Right atrium auricular region (tissue), 2 donors: Measurements from ENCODE around the gene ZNHIT3. TPM values are rescaled to one million over a fixed set of nuclear protein-coding genes. Genes with fewer than 3 reads are reported as not detected.

Source experiments
- DNase-seq: peaks from one replicate; pipeline ENCODE4 v3.0.0-alpha.2; 2019; ENCODE audit warnings: low spot score
- H3K27ac ChIP-seq, 2 donors: fragments of 200-600 bp; sonication (generic); 1 replicate in 1 of 2; 2 replicates in 1 of 2; pipeline ENCODE4 v1.5.1; 2016 to 2019
- H3K27me3 ChIP-seq, 2 donors: fragments of 200-600 bp; sonication (generic); one replicate each; pipeline versions ENCODE4 v1.5.1 to v1.6.0; 2017 to 2019
- H3K36me3 ChIP-seq: fragments of 200-600 bp; sonication (generic); one replicate; pipeline ENCODE4 v1.5.1; 2016
- H3K4me1 ChIP-seq, 2 donors: fragments of 200-600 bp; sonication (generic); one replicate each; pipeline versions ENCODE4 v1.5.1 to v1.6.0; 2017 to 2019
- H3K4me3 ChIP-seq, 2 donors: fragments of 200-600 bp; sonication (generic); 1 replicate in 1 of 2; 2 replicates in 1 of 2; pipeline ENCODE4 v1.5.1; 2017 to 2019; ENCODE audit warnings: mild to moderate bottlenecking in 1 of 2, moderate library complexity in 1 of 2
- H3K9me3 ChIP-seq, 2 donors: fragments of 200-600 bp; sonication (generic); one replicate each; pipeline ENCODE4 v1.5.1; 2019
- total RNA-seq, 2 donors: library from RNA; depleted of rRNA; stranded (reverse); fragments of >200 nt; gene quantifications; one replicate each; pipeline ENCODE4 v1.1.0, GENCODE V29; 2016
- TF ChIP-seq, protein P1 (sequence below), 2 donors: fragments of 200-600 bp; sonication (generic); IDR thresholded peaks; one replicate each; pipeline ENCODE4 v1.5.1; 2019; ENCODE audit warnings: antibody characterized with exemption in 2 of 2

The ZNHIT3 gene
- total RNA-seq, 2 donors from 2014 or later, result 16.4 to 17.6 TPM

DNA sequence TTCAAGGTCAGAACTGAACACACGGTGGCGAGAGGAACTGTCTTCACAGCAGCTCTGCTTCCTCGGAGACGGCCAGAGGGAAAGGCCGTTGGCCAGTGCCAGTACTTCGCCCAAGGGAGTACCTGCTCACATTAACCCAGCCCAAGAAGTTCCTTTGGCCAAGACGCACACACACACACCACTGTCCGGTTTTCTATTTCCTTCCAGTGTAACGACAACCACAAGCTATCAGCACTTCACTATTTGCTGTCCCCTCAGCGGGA, 57.5 kb downstream of the ZNHIT3 start:
- H3K27me3 ChIP-seq, result no peaks in the 10 kb centered on the region
- TF ChIP-seq, protein P1, sequence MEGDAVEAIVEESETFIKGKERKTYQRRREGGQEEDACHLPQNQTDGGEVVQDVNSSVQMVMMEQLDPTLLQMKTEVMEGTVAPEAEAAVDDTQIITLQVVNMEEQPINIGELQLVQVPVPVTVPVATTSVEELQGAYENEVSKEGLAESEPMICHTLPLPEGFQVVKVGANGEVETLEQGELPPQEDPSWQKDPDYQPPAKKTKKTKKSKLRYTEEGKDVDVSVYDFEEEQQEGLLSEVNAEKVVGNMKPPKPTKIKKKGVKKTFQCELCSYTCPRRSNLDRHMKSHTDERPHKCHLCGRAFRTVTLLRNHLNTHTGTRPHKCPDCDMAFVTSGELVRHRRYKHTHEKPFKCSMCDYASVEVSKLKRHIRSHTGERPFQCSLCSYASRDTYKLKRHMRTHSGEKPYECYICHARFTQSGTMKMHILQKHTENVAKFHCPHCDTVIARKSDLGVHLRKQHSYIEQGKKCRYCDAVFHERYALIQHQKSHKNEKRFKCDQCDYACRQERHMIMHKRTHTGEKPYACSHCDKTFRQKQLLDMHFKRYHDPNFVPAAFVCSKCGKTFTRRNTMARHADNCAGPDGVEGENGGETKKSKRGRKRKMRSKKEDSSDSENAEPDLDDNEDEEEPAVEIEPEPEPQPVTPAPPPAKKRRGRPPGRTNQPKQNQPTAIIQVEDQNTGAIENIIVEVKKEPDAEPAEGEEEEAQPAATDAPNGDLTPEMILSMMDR (IDR thresholded peaks at IDR 0.05), result peak in 1 of 2 donors; percentile 27
- H3K4me3 ChIP-seq, result peak overlapping the region; percentile 98
- no peaks in the 10 kb centered on the region for H3K9me3 ChIP-seq
- DNase-seq, result peak; percentile 66
- H3K36me3 ChIP-seq, result no peaks in the 10 kb centered on the region
- H3K27ac ChIP-seq, result peak overlapping the region; percentile 100
- H3K4me1 ChIP-seq, result peaks cover 0 to 43% of the 10 kb centered on the region in 2 donors

DNA sequence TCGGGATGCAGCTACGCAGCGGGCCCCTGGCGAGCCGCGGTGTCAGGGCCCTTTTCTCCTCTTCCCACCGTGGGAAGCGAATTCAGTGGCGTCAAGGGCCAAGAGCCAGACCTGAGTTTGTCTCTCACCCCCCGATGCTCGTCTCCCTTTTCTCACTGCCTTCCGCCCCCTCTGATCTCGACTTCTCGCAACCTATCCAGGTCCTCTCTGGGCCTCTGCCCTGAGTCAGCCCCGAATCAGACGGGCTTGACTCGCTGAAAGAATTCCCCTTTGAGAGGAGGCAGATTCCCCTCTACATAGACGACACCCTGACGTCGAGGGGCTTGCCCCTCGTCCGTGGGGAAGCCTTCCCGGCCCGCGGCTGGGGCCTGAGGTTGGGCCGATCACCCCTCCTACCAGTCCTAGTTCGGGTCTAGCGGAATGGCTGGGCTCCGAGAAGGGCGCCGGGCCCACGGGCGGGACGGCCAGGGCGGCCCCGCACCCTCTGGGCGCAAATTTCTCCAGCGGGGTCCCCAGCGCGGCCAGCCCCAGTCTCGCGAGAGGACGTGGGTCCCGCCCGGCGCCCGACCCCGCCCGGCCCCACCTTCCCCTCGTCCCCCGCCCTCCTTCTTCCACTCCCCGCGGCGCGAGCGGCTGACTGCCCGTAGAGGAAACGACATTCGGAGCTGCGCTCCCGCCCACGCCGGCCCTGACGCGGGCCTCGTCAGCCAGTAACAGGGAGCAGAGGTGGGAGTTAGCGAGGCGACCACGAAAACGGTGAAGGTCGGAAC, 58.0 kb downstream of the ZNHIT3 start, which contains the start of gene GGNBP2:
Gene GGNBP2 (plus strand): TSS at position 613 of the 770 bp plus-strand sequence. CDS start 806 bp downstream, outside the sequence.
- no peaks in the 10 kb centered on the region for H3K27me3 ChIP-seq
- H3K9me3 ChIP-seq, result no peaks in the 10 kb centered on the region
- H3K27ac ChIP-seq, result peak within 1 kb of the TSS; percentile 100
- no peaks in the 10 kb centered on the region for H3K36me3 ChIP-seq
- H3K4me1 ChIP-seq, result peaks cover 0 to 46% of the 10 kb centered on the region in 2 donors
- peak within 1 kb of the TSS; percentile 98 for H3K4me3 ChIP-seq
- peak; percentile 89 for DNase-seq
- TF ChIP-seq, protein P1 (IDR thresholded peaks at IDR 0.05), result no peak

DNA sequence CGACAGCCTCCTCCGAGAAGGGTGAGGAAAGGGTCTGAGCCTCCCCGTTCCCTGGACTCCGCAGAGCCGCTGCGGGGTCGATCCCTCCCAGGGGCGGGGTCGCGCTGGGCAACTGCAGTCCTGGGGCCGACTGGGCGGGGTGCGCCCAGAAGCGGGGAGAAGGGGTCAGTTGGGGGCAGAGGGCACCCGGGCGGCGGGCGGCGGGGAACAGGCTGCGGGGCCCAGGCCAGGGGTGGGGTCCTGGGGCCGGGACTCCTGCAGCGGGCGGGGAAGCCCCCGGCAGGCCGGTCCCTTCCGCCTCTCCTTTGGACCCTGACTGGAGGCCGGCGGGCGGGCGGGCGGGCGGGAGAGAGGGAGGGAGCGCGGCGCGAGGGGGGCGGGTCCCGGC, 58.6 kb downstream of the ZNHIT3 start:
- Histone ChIP-seq H3K4me3 (peak overlapping the region; percentile 98), H3K9me3 (no peaks in the 10 kb centered on the region), H3K36me3 (no peaks in the 10 kb centered on the region), H3K27ac (peak overlapping the region; percentile 100), H3K27me3 (no peaks in the 10 kb centered on the region), H3K4me1 (peaks cover 0 to 46% of the 10 kb centered on the region in 2 donors)
- TF ChIP-seq, protein P1 (IDR thresholded peaks at IDR 0.05), result no peak
- DNase-seq, result no peak

Other genes starting within 250 kb of the ZNHIT3 start
- gene TBC1D3I, start 222.1 kb upstream of the ZNHIT3 start, total RNA-seq, result not detected
- not detected for gene TBC1D3G, start 162.8 kb upstream of the ZNHIT3 start, total RNA-seq
- not detected for gene TBC1D3H, start 98.2 kb upstream of the ZNHIT3 start, total RNA-seq
- gene MYO19, start 48.2 kb downstream of the ZNHIT3 start, total RNA-seq, result 10 to 100 TPM in 1 of 2 donors, 1 to 10 TPM in 1; 8.2 to 12.8 TPM
- 1 to 10 TPM; 2.8 to 3.9 TPM for gene PIGW, start 48.3 kb downstream of the ZNHIT3 start, total RNA-seq
- gene GGNBP2, start 58.2 kb downstream of the ZNHIT3 start, total RNA-seq, result 10 to 100 TPM; 26.7 to 30.1 TPM
- 10 to 100 TPM; 10.5 to 17.3 TPM for gene DHRS11, start 105.2 kb downstream of the ZNHIT3 start, total RNA-seq
- 1 to 10 TPM; 3.7 to 6.3 TPM for gene MRM1, start 114.9 kb downstream of the ZNHIT3 start, total RNA-seq